ENCODE results near the gene MEIG1.
"Not testable (repeated sequence)": the region's sequence is repeated elsewhere in the genome, so short reads cannot be mapped to it uniquely, and the experiment has no call there.

Gene MEIG1, protein sequence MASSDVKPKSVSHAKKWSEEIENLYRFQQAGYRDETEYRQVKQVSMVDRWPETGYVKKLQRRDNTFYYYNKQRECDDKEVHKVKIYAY

DNA sequence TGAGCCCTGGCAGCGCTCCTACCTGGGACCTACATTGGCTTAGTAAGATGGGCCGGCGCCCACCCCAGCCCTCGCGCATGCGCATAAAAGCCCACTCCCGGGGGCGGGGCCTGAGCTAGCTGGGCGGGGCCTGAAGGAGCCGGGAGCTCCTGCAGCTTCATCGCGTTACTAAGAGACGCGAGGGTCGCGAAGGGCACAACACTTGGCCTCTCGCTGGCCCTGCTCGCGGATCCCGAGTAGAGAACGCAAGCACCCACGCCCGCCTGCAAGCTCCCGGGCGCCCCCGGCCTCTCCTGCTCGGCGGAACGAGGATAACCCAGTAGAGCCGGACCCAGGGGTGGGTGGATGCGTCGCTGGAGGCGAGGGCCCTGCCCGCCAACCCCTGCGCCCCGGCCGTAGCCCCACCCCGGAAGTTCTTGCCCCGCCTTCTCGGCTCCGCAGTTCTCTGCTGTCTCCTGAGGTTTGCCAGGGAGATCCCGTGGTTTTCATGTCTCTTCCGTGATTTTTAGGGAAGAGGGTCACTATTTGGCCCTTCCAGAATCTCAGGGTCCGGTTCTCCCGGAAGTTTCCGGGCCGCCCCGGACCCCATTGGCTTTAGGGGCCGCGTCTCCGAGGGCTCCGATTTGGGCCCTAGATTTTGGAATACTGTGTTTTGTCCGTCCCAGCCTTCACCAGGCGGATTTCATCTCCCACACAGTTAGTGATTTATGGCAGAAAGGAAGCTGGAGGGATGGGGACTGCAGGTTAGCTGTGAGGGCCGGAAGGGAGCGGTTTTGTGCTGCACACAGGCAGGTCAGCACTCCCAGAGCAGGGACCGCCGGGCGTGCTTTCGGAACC lies at the start of gene MEIG1:
Gene MEIG1 (plus strand): TSS at position 168 of the 837 bp plus-strand sequence. CDS start 7,081 bp downstream, outside the sequence.
- peak; percentile 79 to 91 for DNase-seq (ENCODE audit: low read depth in 2 of 2)

DNA sequence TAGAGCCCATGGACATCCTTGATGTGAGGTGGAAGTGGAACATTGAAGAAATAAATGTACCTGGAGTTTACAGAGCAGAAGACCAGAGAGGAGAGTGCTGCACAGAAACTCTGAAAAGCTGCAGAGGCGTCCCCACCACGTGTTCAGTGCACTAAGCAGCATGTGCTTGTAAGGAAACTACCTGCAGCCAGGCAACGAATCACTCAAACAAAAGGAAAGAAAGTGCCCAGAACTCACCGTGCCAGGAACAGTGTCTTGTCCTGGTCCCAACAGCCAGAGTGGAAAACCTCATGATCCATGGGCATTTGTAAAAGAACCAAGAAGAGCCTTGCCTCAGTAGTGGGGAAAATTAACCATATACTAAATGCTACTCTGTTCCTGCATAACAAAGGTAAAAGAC lies 48.2 kb upstream of the MEIG1 start:
- no peak for DNase-seq (ENCODE audit: low read depth in 2 of 2)

DNA sequence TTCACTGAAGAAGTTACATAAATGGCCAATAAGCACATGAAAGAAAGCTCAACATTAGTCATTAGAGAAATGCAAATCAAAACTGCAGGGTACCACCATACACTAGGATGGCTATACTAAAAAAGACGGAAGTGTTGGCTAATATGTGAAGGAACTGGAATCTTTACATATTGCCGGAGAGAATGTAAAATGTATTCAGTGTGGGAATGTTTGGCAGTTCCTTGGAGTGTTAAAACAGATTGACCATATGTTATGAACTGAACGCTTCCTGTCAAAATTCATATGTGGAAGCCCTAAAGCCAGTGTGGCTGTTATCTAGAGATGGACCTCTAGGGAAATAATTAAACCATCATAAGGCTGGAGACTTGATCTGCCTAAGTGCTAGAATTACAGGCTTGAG lies 47.4 kb upstream of the MEIG1 start:
- no peak for DNase-seq (ENCODE audit: low read depth in 2 of 2)

DNA sequence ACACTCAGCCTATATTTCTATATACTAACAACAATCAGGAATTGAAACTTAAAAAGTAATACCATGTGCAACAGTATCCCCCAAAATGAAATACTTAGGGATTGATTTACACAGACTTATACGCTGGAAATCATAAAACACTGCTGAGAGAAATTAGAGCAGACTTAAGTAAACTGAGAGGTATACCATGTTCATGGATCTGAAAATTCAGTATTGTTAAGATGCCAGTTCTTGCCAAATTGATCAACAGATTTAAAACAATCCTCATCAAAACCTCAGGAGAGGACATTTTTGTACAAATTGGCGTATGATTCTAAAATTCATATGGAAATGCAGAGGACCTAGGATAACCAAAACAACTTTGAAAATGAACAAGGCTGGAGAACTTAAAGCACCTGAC lies 42.6 kb upstream of the MEIG1 start:
- no peak for DNase-seq (ENCODE audit: low read depth in 2 of 2)

DNA sequence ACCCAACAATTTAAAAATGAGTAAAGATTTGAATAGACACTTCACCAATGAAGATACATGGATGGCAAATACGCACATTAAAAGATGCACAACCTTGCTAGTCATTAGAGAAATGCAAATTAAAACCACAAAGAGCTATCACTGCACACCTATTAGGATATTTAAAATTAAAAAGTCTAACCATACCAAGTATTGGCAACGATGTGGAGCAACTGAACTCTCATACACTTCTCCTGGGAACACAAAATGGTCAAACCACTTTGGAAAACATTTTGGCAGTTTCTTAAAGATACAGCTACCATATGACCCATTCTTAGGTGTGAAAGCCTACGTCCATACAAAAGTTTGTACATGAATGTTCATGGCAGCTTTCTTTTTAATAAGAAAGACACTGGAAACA lies 41.4 kb upstream of the MEIG1 start:
- DNase-seq (ENCODE audit: low read depth in 2 of 2), result no peak

DNA sequence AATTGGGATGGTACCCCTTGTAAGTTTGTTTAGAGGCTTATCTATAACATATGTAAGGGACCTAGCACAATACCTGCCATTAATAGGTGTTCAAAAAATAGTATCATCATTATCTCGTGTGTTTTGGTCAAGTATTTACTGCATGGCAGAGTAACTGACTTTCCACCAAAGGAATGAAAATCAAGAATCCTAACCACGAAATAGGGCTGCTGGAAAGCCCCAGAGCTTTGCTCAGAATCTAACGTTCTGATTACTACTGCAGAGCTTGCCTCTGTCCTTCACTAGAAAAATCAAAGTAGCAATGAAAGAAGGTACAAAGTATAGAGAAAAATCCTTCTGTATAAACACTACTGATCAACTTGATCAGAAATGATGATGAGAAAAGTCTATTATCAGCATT lies 40.2 kb upstream of the MEIG1 start:
- DNase-seq (ENCODE audit: low read depth in 2 of 2), result no peak

DNA sequence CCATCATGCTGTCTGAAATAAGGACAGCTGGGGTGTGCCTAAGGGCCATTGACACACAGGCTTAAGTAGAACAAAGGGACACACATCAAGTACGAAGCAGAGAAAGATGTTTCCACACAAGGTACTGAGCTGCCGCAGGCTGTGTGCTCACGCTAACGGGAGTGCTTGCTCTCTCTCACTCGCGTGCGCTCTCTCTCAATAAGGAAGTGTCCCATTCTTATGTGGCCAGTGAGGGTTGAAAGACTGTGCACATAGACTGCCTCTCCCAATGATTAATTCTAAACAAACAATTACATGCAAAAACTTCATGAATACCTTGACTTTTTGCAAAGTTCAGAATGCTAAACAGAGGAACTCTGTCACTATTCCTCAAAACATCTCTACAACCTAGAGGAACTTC lies 35.2 kb upstream of the MEIG1 start:
- DNase-seq (ENCODE audit: low read depth in 2 of 2), result no peak

DNA sequence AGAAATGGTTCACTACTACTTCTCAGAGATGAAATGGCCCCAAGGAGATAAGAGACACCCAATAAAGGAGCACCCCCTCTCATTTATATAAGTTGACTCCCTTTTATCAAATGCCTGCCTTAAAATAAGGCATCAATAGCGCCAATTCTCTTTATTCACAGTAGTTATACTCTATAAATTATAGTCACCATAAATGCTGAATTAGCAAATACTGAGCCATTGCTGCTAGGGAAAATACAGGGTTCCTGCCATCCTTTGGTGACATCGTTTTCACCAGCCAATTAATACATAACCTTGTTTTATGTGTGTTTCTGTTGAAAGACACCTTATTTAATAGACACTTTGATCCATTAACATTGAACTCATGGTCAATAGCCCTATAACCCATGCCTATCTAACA lies 33.9 kb upstream of the MEIG1 start:
- DNase-seq (ENCODE audit: low read depth in 2 of 2), result no peak

DNA sequence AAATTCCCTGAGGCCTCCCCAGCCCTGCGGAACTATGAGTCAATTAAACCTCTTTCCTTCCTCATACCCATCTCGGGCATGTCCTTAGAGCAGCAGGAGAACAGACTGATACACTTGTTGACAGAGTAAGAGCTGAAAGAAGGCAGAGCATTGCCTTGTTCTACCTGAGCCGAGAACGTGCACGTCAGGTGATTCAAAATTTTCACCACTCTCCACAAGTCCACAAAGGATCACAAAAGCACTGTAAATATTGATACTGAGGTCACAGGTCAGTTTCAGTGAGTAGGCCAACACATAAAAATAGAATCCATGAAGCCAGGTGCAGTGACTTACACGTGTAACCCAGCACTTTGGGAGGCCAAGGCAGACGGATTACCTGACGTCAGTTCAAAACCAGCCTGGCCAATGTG lies 33.1 kb upstream of the MEIG1 start:
- DNase-seq (ENCODE audit: low read depth in 2 of 2), result no peak

DNA sequence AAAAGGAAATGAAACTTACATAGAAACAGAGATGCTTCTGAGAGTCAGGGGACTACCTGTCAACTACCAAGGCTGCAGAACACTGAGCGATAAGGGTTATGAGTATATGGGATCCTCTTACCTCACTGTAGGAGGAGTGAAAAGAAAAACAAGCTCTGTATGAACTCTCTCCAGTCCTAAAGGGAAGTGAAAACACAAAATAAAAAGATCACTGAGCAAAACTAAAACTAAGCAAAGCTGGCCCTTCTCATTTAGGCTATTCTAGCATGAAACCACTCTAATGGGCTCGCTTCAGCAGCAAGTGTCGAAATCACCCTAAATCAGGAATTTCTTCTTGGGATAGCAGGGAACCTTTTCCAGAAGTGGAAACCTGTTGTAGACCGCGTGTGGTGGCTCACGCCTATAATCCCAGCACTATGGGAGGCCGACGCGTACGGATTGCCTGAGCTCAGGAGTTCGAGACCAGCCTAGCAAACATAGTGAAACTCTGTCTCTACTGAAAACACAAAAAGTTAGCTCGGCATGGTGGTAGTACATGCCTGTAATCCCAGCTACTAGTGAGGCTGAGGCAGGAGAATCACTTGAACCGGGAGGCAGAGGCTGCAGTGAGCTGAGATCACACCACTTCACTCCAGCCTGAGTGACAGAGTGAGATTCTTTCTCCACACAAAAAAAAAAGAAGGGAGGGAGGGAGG lies 32.3 kb upstream of the MEIG1 start:
- no peak for DNase-seq (ENCODE audit: low read depth in 2 of 2)

DNA sequence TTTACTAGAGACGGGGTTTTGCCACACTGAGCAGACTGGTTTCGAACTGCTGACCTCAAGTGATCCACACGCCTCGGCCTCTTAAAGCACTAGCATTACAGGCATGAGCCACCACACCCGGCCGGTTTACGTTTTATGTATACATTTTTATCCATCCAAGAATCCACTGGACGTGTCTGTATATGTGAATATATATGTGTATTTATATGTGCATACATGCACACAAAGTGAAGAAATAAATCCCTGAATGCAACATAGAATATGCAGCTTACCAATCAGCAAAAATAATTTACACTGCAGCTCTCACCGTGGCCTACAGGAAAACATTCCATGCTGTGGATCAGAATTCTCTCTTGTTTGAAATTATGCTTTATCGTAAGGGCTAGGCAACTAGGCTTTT lies 28.6 kb upstream of the MEIG1 start:
- DNase-seq (ENCODE audit: low read depth in 2 of 2), result no peak

DNA sequence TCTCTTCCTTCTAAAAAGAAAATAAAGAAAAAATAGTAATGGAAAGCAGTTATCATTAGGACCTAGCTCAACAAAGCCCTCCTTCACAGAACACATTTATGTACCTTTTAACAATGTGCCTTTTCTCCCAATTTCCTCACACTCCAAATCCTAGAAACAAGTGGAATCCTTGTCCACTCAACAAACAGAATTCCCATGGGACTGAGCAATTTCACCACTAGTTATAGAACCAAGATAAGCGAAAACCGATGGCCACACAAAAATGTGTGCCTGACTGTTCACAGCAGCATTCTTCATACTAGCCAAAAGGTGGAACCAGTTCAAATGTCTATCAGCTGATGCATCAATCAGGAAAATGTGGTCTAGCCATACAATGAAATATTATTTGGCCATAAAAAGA lies 22.6 kb upstream of the MEIG1 start:
- DNase-seq (ENCODE audit: low read depth in 2 of 2), result no peak

DNA sequence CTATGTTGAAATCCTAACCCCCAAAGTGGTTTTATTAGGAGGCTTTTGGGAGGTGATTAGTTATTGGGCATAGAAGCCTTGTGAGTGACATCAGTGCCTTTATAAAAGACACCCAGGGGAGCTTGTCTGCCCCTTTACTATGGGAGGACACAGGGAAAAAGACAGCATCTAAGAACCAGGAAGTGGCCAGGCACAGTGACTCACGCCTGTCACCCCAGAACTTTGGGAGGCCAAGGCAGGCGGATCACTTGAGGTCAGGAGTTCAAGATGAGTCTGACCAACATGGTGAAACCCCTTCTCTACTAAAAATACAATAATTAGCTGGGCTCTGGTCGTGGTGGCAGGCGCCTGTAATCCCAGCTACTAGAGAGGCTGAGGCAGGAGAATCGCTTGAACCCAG lies 20.2 kb upstream of the MEIG1 start:
- DNase-seq (ENCODE audit: low read depth in 2 of 2), result not testable (repeated sequence)

DNA sequence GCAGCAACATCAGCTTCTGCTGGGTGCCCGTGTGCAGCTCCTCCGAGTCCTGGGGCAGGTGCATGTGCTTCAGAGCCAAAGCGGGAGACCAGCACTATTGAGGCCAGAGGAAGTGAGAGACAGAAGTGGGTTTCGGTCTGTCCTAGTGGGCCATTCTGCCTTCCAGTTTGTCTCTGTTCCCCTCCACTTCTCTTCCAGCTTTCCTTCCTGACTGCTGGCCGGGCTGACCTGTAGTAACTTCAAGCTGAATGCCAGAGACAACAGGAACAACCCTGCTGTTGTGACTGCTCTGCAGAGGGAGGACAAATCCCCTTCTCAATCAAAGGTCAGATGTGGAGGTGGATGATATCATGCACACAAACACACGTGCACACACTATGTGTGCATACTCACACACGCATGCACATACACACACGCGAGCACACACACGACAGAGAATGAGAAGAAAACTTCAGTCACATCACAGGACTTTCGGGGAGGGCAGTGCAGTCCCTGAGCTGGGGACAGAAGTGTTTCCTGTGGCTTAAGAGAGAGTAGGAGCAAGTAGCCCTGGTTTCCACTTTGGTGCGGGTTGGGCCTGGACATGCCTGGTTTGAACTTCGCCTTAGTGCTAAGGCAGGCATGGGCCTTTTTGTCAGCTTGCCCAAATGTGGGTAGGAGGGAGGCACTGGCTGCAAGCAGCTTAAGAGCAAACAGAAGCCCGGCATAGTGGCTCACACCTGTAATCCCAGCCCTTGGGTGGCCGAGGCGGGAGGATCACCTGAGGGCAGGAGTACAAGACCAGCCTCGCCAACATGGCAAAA lies 16.8 kb upstream of the MEIG1 start:
- not testable (repeated sequence) for DNase-seq (ENCODE audit: low read depth in 2 of 2)

DNA sequence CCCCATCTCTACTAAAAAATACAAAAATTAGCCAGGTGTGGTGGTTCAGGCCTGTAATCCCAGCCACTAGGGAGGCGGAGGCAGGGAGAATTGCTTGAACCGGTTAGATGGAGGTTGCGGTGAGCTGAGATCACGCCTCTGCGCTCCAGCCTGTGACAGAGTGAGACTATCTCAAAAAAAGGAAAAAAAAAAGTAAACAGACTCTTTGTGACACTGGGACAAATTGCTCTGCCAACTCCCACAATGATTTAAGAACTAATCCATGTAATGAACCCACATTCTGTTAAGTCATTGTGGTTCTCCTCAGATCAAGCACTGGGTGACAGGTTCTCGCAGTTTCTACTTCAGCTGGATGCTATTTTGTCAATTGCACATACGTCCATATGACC lies 16.2 kb upstream of the MEIG1 start:
- not testable (repeated sequence) for DNase-seq (ENCODE audit: low read depth in 2 of 2)

DNA sequence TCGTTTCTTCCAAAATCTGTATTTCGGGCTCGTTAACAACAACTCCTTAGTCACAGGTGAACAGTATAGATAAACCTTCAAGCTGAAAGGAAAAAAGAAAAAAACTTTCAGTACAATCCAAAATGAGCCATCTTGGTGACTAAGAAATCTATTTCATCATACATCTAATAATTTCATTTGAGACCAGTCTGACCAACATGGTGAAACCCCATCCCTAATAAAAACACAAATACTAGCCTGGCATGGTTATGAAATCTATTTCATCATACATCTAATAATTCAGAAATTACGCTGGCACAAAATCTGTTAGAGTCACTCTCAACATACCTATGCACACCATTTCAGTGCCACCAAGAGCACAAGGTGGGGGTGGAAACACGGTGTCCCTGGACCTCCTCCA lies 14.1 kb upstream of the MEIG1 start:
- no peak for DNase-seq (ENCODE audit: low read depth in 2 of 2)

DNA sequence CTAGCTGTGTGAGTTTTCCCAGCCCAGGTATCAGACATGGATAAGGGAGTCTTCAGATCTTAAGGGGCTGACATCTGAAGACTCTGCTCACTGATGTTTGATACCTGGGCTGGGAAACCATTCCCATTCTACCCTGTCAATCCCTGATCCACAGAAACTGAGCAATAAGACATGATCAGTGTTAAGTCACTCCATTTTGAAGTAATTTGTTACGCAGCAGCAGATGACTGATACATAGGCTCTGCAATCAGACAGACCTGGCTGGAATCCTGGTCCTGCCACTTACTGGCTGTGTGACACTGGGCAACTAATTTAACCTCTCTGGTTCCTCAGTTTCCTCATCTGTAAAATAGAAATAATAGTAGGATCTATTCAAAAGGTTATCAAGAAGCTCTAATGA lies 11.9 kb upstream of the MEIG1 start:
- DNase-seq (ENCODE audit: low read depth in 2 of 2), result no peak

DNA sequence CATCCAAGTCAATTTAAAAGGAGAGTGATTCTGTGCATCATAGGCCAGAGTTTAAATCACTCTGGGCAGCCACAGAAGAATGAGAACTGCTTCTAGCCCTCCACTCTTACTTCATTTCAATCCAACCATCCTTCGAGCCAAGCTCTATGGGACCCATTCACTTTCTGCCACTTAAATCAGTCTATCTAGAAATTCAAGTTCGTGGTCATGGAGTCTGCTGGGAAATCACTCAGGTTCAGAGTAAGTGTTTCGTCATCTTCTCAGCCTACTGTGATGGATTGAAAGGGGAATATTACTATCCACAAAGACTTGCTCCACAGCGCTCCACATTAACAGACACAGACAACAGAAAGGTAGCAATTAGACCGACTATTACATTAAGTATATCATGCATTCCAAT lies 9.9 kb upstream of the MEIG1 start:
- DNase-seq (ENCODE audit: low read depth in 2 of 2), result no peak

DNA sequence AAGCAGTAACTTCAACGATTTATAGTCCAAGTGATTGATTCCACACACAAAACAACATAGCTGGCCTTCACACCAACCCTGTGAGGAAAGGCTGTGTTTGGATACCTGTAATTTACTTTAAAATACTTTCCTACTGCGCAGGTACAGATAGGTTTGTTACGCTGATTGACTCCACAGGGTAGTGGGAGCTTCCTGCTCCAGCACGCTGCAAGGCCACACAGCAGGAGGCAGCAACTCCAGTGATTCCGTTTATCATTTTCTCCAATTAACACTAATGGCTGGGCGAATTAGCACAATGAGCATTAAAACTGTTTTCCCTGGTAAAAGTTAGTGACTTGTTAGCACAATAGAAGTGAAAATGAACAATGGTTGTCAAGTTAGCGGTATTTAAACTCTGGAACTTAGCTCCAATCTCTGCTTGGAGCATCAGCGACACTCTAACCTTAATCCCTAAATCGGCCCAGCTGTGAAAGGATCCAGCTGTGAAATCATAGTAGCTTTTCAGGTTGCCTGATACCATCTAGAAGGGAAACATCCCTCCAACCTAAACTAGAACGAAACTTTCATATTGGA lies 6.3 kb upstream of the MEIG1 start:
- DNase-seq (ENCODE audit: low read depth in 2 of 2), result no peak

DNA sequence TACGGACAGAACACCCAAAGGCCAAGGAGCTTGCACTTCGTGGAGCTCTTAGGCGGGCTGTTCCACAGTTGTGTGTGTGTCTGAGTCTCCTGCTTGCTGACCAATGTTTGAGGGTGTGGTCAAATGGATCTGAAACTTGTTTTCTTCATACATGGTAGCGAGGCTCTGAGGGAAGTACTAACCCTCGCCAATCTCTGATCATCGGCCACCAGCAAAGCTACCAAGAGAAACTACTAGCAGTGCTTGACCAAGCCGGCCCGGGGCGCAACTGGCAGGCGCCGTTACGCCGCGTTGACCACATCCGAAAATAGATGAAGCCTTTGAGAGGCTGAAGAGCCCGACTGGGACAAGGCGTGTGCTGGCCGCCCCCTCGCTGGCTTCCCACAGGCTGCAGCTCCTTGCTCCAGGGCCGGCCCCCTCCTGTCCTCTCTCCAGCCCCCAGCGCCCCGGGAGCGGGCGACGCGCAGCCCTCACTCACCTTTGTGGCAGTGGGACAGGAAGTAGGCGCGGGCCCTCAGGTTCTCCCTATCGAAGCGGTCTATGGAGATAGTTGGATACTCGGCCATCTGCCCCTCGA lies 5.7 kb upstream of the MEIG1 start:
- no peak for DNase-seq (ENCODE audit: low read depth in 2 of 2)

DNA sequence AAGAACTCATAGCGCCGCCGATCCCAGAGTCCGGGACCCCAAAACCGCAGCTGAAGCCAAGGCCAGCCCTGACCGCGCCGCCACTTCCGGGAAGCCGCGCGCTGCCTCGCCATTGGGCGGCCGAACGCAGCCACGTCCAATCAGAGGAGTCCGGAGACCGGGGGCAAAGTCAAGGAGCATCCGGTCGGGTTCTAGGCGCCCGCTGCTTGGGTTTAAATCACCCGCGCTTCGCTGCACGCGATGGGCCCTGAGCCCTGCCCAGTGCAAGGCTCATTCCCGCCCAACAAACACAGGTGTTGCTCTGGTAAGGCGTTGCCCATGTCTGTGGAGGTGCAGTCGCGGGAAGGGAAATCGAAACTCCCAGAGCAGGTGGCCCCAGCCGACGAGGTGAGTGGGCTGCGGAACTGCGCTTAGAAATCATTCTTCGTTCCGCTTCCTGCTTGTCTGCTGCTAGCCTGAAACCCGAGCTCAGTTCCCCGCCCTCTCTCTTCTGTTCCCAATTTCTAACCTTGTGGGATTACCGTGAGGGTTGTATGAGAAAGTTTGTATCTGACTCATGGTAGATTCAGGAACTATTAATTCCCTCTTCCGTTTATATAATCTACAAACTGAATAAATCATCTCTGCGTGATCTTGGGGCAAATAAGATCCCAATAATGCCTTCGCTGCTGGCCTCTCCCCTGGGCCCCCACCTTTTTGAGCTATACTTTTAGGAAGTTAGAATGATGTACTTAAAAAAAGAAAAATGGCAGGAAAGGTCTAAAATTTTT lies 5.0 kb upstream of the MEIG1 start, which contains the start of gene DCLRE1C:
Gene DCLRE1C (minus strand): TSS at position 96 of the 770 bp plus-strand sequence. CDS start 86 bp downstream, at position 10.
- DNase-seq (ENCODE audit: low read depth in 2 of 2), result peak; percentile 82 to 85

Data from stimulated activated CD4-positive, alpha-beta T cell treated with anti-CD3 and anti-CD28 coated beads, Interleukin-15, amount 100 ng/mL, for 48 hours (primary cell).